ENCODE measurements around the gene ARAP2.

- TF ChIP-seq POLR2A (IDR thresholded peaks at IDR 0.05) (no peak), CTCF (IDR thresholded peaks at IDR 0.05) (no peak), EP300 (IDR thresholded peaks at IDR 0.05) (no peak)
Measured at GRCh38 chr4:36251983-36252382, 7.7 kb upstream of the ARAP2 start.

All from tibial nerve (tissue), 4 donors.